Measurements from ENCODE around the gene PLIN5.

Gene PLIN5

DNA sequence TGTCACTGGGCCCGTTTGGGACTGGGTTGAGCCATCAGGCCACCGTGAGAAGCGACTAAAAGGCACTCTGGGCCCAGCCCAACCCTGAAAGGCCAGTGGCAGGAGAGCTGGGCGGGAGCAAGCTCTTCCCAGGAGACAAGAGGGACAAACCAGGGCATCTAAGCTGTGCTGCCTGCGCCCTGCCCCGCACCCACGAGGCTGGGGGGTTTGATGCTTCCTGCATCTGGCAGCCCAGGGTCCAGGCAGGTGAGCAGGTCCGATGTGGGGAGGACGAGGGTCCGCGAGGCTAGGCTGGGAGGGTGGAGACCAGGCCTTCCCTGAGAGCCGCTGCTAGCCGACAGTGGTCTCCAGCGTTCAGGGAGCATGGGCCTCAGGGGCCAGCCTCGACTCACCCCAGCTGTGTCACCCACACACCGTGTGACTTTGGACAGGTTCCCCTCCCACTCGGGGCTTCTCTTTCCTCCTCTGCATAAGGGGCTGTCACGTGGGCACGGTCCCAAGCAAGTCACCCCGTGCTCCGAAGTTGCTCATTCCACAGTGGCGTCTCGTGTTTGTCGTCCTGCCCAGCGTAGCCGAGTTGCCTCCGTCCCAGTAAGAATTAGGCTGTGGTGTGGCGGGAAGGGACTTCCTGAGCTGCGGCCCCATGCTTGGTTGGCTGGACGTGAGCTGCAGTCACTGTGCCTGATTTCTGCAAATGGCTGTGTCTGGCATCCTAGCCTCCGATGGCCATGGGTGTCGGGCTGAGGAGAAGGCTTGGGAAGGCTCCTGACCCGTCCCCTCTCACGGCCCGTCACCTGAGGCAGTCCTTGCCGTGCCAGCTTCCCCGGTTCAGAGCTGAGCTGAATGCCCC lies 32.5 kb downstream of the PLIN5 start:
- Histone ChIP-seq H3K4me3 (ENCODE audit: low read length) (no peak overlapping the region), H3K27me3 (ENCODE audit: control insufficient read depth, insufficient read depth, low read length) (no peaks in the 10 kb centered on the region), H3K9me3 (ENCODE audit: control insufficient read depth, low read length) (no peaks in the 10 kb centered on the region), H3K9ac (ENCODE audit: low read length) (no peak overlapping the region), H3K4me1 (ENCODE audit: control insufficient read depth, insufficient read depth, low read length) (no peaks in the 10 kb centered on the region), H3K36me3 (ENCODE audit: control insufficient read depth, insufficient read depth, low read length) (no peaks in the 10 kb centered on the region)

DNA sequence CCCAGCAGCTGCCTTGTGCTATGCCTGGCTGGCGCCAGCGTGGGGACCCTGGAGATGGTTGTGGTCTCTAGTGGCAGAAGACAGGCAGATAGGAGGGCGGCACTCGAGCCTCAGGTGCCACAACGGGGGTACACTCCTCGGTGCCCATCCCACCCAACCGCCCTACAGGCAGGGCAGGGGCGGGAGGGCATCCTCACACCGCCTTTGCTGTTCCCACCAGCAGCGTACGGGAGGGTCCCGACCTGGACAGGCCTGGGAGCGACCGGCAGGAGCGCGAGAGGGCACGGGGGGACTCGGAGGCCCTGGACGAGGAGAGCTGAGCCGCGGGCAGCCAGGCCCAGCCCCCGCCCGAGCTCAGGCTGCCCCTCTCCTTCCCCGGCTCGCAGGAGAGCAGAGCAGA lies 33.3 kb downstream of the PLIN5 start:
- Histone ChIP-seq H3K4me1 (ENCODE audit: control insufficient read depth, insufficient read depth, low read length) (no peaks in the 10 kb centered on the region), H3K4me3 (ENCODE audit: low read length) (no peak overlapping the region), H3K9ac (ENCODE audit: low read length) (no peak overlapping the region), H3K27me3 (ENCODE audit: control insufficient read depth, insufficient read depth, low read length) (no peaks in the 10 kb centered on the region), H3K36me3 (ENCODE audit: control insufficient read depth, insufficient read depth, low read length) (no peaks in the 10 kb centered on the region), H3K9me3 (ENCODE audit: control insufficient read depth, low read length) (no peaks in the 10 kb centered on the region)

DNA sequence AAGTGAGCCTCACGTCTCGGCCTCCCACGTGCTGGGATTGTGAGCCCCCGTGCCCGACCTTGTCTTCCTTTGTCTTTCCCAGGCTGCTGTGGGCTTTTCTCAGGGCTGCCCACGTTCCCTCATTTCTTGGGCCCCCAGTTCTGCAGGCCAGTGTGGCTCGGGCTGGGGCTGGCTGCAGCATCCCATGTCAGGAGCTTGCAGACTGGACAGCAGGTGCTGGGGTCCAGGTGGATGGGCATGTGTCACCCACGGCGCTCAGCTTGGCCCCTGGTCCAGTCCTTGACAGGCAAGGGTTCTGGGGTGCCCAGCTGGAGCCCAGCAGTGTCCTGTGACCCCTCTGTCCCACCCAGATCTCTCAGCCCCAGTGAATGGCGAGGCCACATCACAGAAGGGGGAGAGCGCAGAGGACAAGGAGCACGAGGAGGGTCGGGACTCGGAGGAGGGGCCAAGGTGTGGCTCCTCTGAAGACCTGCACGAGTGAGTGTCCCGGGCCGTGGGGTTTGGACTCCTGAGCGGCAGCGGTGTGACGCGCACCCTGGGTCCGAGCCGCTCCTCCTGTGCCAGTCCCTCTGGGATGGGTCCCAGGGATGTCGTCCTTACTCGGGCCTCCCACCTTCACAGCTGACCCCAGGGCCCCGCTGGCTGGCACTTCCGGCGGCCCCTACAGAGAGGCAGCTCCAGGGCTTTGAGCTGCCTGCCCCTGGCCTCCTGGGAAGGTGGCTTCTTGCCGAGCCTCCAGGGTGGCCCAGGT lies 34.0 kb downstream of the PLIN5 start:
- H3K9me3 ChIP-seq (ENCODE audit: control insufficient read depth, low read length): no peaks in the 10 kb centered on the region
- H3K27me3 ChIP-seq (ENCODE audit: control insufficient read depth, insufficient read depth, low read length): no peaks in the 10 kb centered on the region
- H3K9ac ChIP-seq (ENCODE audit: low read length): no peak overlapping the region
- no peaks in the 10 kb centered on the region for H3K36me3 ChIP-seq (ENCODE audit: control insufficient read depth, insufficient read depth, low read length)
- H3K4me1 ChIP-seq (ENCODE audit: control insufficient read depth, insufficient read depth, low read length): no peaks in the 10 kb centered on the region
- no peak overlapping the region for H3K4me3 ChIP-seq (ENCODE audit: low read length)

- no peaks in the 10 kb centered on the region for H3K27me3 ChIP-seq (ENCODE audit: control insufficient read depth, insufficient read depth, low read length)
- no peak overlapping the region for H3K4me3 ChIP-seq (ENCODE audit: low read length)
- H3K9me3 ChIP-seq (ENCODE audit: control insufficient read depth, low read length): no peaks in the 10 kb centered on the region
- H3K9ac ChIP-seq (ENCODE audit: low read length): no peak overlapping the region
- H3K36me3 ChIP-seq (ENCODE audit: control insufficient read depth, insufficient read depth, low read length): no peaks in the 10 kb centered on the region
- no peaks in the 10 kb centered on the region for H3K4me1 ChIP-seq (ENCODE audit: control insufficient read depth, insufficient read depth, low read length)
Observed at GRCh38 chr19:4499855-4500254, 35.2 kb downstream of the PLIN5 start.

- Histone ChIP-seq H3K4me3 (ENCODE audit: low read length) (no peak overlapping the region), H3K9ac (ENCODE audit: low read length) (no peak overlapping the region), H3K27me3 (ENCODE audit: control insufficient read depth, insufficient read depth, low read length) (no peaks in the 10 kb centered on the region), H3K4me1 (ENCODE audit: control insufficient read depth, insufficient read depth, low read length) (no peaks in the 10 kb centered on the region), H3K36me3 (ENCODE audit: control insufficient read depth, insufficient read depth, low read length) (no peaks in the 10 kb centered on the region), H3K9me3 (ENCODE audit: control insufficient read depth, low read length) (no peaks in the 10 kb centered on the region)
Observed at GRCh38 chr19:4499318-4499717, 35.7 kb downstream of the PLIN5 start.

GRCh38 chr19:4498694-4499093 lies 36.3 kb downstream of the PLIN5 start:
- H3K36me3 ChIP-seq (ENCODE audit: control insufficient read depth, insufficient read depth, low read length): no peaks in the 10 kb centered on the region
- H3K4me1 ChIP-seq (ENCODE audit: control insufficient read depth, insufficient read depth, low read length): no peaks in the 10 kb centered on the region
- no peaks in the 10 kb centered on the region for H3K27me3 ChIP-seq (ENCODE audit: control insufficient read depth, insufficient read depth, low read length)
- no peak overlapping the region for H3K4me3 ChIP-seq (ENCODE audit: low read length)
- H3K9me3 ChIP-seq (ENCODE audit: control insufficient read depth, low read length): no peaks in the 10 kb centered on the region
- H3K9ac ChIP-seq (ENCODE audit: low read length): no peak overlapping the region

GRCh38 chr19:4497770-4498389 lies 37.1 kb downstream of the PLIN5 start:
- H3K27me3 ChIP-seq (ENCODE audit: control insufficient read depth, insufficient read depth, low read length): no peaks in the 10 kb centered on the region
- H3K9ac ChIP-seq (ENCODE audit: low read length): no peak overlapping the region
- H3K4me3 ChIP-seq (ENCODE audit: low read length): no peak overlapping the region
- H3K4me1 ChIP-seq (ENCODE audit: control insufficient read depth, insufficient read depth, low read length): no peaks in the 10 kb centered on the region
- no peaks in the 10 kb centered on the region for H3K36me3 ChIP-seq (ENCODE audit: control insufficient read depth, insufficient read depth, low read length)
- no peaks in the 10 kb centered on the region for H3K9me3 ChIP-seq (ENCODE audit: control insufficient read depth, low read length)

DNA sequence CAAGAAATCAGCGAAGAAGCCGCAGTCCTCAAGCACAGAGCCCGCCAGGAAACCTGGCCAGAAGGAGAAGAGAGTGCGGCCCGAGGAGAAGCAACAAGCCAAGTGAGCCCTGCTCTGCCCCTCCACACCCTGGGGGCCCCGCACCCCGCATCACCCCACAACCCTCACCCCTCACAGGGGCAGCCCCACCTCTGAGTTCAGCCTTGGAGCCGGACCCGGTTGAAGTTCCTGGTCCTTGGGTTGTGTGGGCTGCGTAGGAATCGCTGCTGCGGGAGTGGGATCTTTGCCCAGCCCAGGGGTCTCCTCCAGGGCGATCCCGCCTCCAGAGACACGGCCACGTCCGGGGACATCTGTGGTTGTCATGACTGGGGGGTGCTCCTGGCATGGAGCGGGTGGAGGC lies 38.7 kb downstream of the PLIN5 start:
- H3K9me3 ChIP-seq (ENCODE audit: control insufficient read depth, low read length): no peaks in the 10 kb centered on the region
- no peak overlapping the region for H3K4me3 ChIP-seq (ENCODE audit: low read length)
- H3K27me3 ChIP-seq (ENCODE audit: control insufficient read depth, insufficient read depth, low read length): no peaks in the 10 kb centered on the region
- no peaks in the 10 kb centered on the region for H3K4me1 ChIP-seq (ENCODE audit: control insufficient read depth, insufficient read depth, low read length)
- no peak overlapping the region for H3K9ac ChIP-seq (ENCODE audit: low read length)
- no peaks in the 10 kb centered on the region for H3K36me3 ChIP-seq (ENCODE audit: control insufficient read depth, insufficient read depth, low read length)

GRCh38 chr19:4495471-4495870 lies 39.6 kb downstream of the PLIN5 start:
- H3K4me3 ChIP-seq (ENCODE audit: low read length): no peak overlapping the region
- H3K27me3 ChIP-seq (ENCODE audit: control insufficient read depth, insufficient read depth, low read length): no peaks in the 10 kb centered on the region
- no peaks in the 10 kb centered on the region for H3K4me1 ChIP-seq (ENCODE audit: control insufficient read depth, insufficient read depth, low read length)
- H3K36me3 ChIP-seq (ENCODE audit: control insufficient read depth, insufficient read depth, low read length): no peaks in the 10 kb centered on the region
- H3K9ac ChIP-seq (ENCODE audit: low read length): no peak overlapping the region
- H3K9me3 ChIP-seq (ENCODE audit: control insufficient read depth, low read length): no peaks in the 10 kb centered on the region

DNA sequence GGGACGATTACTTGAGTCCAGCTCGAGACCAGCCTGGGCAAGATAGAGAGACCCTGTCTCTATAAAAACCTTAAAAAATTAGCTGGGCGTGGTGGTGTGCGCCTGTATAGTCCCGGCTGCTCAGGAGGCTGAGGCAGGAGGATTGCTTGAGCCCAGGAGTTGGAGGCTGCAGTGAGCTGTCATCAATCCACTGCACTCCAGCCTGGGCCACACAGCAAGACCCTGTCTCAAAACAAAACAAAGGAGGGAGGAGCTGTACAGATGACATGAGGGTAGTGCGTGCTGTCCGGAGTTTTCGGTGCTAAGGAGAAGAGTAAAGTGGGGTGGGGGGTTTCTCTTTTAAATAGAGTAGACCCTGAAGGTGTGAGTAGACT lies 40.3 kb downstream of the PLIN5 start:
- Histone ChIP-seq H3K36me3 (ENCODE audit: control insufficient read depth, insufficient read depth, low read length) (no peaks in the 10 kb centered on the region), H3K9me3 (ENCODE audit: control insufficient read depth, low read length) (no peaks in the 10 kb centered on the region), H3K9ac (ENCODE audit: low read length) (no peak overlapping the region), H3K4me1 (ENCODE audit: control insufficient read depth, insufficient read depth, low read length) (no peaks in the 10 kb centered on the region), H3K27me3 (ENCODE audit: control insufficient read depth, insufficient read depth, low read length) (no peaks in the 10 kb centered on the region), H3K4me3 (ENCODE audit: low read length) (no peak overlapping the region)

GRCh38 chr19:4493929-4494690 lies 40.9 kb downstream of the PLIN5 start:
- no peaks in the 10 kb centered on the region for H3K9me3 ChIP-seq (ENCODE audit: control insufficient read depth, low read length)
- no peak overlapping the region for H3K4me3 ChIP-seq (ENCODE audit: low read length)
- no peaks in the 10 kb centered on the region for H3K27me3 ChIP-seq (ENCODE audit: control insufficient read depth, insufficient read depth, low read length)
- no peaks in the 10 kb centered on the region for H3K4me1 ChIP-seq (ENCODE audit: control insufficient read depth, insufficient read depth, low read length)
- H3K36me3 ChIP-seq (ENCODE audit: control insufficient read depth, insufficient read depth, low read length): no peaks in the 10 kb centered on the region
- H3K9ac ChIP-seq (ENCODE audit: low read length): no peak overlapping the region

Data from mucosa of stomach (tissue), 1 donor.